Measurements from ENCODE around the gene GPR155.

The GPR155 gene

GRCh38 chr2:174529916-174530315, 43.1 kb upstream of the GPR155 start:
- no peaks in the 10 kb centered on the region for H3K79me2 ChIP-seq (ENCODE audit: insufficient read depth, low read length)
- no peak for DNase-seq
- H3K36me3 ChIP-seq (ENCODE audit: insufficient read depth, low read length): no peaks in the 10 kb centered on the region
- H3K9me3 ChIP-seq (ENCODE audit: insufficient read depth, low read length, severe bottlenecking): no peaks in the 10 kb centered on the region
- no peak overlapping the region for H3K27ac ChIP-seq (ENCODE audit: low read length)
- H3K9ac ChIP-seq (ENCODE audit: low read depth, low read length): no peak overlapping the region
- no peaks in the 10 kb centered on the region for H3K27me3 ChIP-seq (ENCODE audit: insufficient read depth, low read length, poor library complexity)
- no peak overlapping the region for H2AFZ ChIP-seq (ENCODE audit: low read depth, low read length)
- no peak for TF ChIP-seq EZH2 (IDR thresholded peaks at IDR 0.05; ENCODE audit: borderline replicate concordance, low read depth, low read length, severe bottlenecking)
- no peak overlapping the region for H3K4me2 ChIP-seq (ENCODE audit: insufficient read depth, low read length)
- ATAC-seq (ENCODE audit: insufficient read depth, low read depth): no peak
- H3K4me1 ChIP-seq (ENCODE audit: insufficient read depth, low read length): no peaks in the 10 kb centered on the region
- H3K4me3 ChIP-seq (ENCODE audit: low read depth in 1 of 2, low read length in 2 of 2): no peak overlapping the region
- H4K20me1 ChIP-seq (ENCODE audit: insufficient read depth, low read length): no peaks in the 10 kb centered on the region

GRCh38 chr2:174527959-174528358, 41.1 kb upstream of the GPR155 start:
- H3K9me3 ChIP-seq (ENCODE audit: insufficient read depth, low read length, severe bottlenecking): no peaks in the 10 kb centered on the region
- H3K9ac ChIP-seq (ENCODE audit: low read depth, low read length): no peak overlapping the region
- no peak for DNase-seq
- no peak for TF ChIP-seq EZH2 (IDR thresholded peaks at IDR 0.05; ENCODE audit: borderline replicate concordance, low read depth, low read length, severe bottlenecking)
- TF ChIP-seq CTCF (IDR thresholded peaks at IDR 0.05; ENCODE audit: borderline replicate concordance, extremely low read depth, low read length, poor library complexity, severe bottlenecking): no peak
- no peak overlapping the region for H2AFZ ChIP-seq (ENCODE audit: low read depth, low read length)
- H3K4me1 ChIP-seq (ENCODE audit: insufficient read depth, low read length): no peaks in the 10 kb centered on the region
- no peak for ATAC-seq (ENCODE audit: insufficient read depth, low read depth)
- H3K27ac ChIP-seq (ENCODE audit: low read length): no peak overlapping the region
- H3K79me2 ChIP-seq (ENCODE audit: insufficient read depth, low read length): no peaks in the 10 kb centered on the region
- no peak overlapping the region for H3K4me2 ChIP-seq (ENCODE audit: insufficient read depth, low read length)
- no peaks in the 10 kb centered on the region for H4K20me1 ChIP-seq (ENCODE audit: insufficient read depth, low read length)
- H3K27me3 ChIP-seq (ENCODE audit: insufficient read depth, low read length, poor library complexity): no peaks in the 10 kb centered on the region
- no peaks in the 10 kb centered on the region for H3K36me3 ChIP-seq (ENCODE audit: insufficient read depth, low read length)
- H3K4me3 ChIP-seq (ENCODE audit: low read depth in 1 of 2, low read length in 2 of 2): no peak overlapping the region

DNA sequence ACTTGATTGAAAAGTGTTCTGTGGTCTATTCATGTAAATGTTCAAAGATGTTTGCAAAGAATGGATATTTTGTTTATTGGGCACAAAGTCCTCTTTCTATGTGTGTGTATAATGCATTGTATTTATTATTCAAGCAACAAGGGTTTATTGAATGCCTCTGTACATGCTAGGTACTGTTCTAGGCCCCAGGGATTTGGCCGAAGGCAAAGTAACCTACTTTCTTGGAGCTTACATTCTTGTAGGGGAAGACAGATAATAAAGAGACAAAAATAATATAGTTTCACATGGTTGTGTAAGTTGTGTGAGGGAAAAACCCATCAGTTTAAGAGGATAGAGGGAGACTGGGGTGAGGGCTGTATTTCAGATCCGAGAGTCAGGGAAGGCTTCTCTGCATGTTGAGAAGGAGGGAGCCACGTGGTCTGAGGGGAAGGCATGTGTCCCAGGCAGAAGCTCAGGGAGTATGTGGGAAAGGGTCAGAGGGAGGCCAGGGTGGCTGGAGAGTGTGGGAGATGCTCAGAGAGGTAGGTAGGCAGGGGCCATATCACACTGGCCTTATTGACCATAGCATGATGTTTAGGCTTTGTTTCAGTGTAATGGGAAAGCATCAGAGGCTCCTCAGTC, 40.4 kb upstream of the GPR155 start:
- H3K27ac ChIP-seq (ENCODE audit: low read length): no peak overlapping the region
- no peaks in the 10 kb centered on the region for H4K20me1 ChIP-seq (ENCODE audit: insufficient read depth, low read length)
- no peak overlapping the region for H3K4me3 ChIP-seq (ENCODE audit: low read depth in 1 of 2, low read length in 2 of 2)
- H3K79me2 ChIP-seq (ENCODE audit: insufficient read depth, low read length): no peaks in the 10 kb centered on the region
- H3K9me3 ChIP-seq (ENCODE audit: insufficient read depth, low read length, severe bottlenecking): no peaks in the 10 kb centered on the region
- no peaks in the 10 kb centered on the region for H3K27me3 ChIP-seq (ENCODE audit: insufficient read depth, low read length, poor library complexity)
- H3K4me1 ChIP-seq (ENCODE audit: insufficient read depth, low read length): no peaks in the 10 kb centered on the region
- DNase-seq (no peak), ATAC-seq (ENCODE audit: insufficient read depth, low read depth) (no peak)
- H2AFZ ChIP-seq (ENCODE audit: low read depth, low read length): no peak overlapping the region
- H3K36me3 ChIP-seq (ENCODE audit: insufficient read depth, low read length): no peaks in the 10 kb centered on the region
- H3K9ac ChIP-seq (ENCODE audit: low read depth, low read length): no peak overlapping the region
- TF ChIP-seq CTCF (IDR thresholded peaks at IDR 0.05; ENCODE audit: borderline replicate concordance, extremely low read depth, low read length, poor library complexity, severe bottlenecking): no peak
- TF ChIP-seq EZH2 (IDR thresholded peaks at IDR 0.05; ENCODE audit: borderline replicate concordance, low read depth, low read length, severe bottlenecking): no peak
- H3K4me2 ChIP-seq (ENCODE audit: insufficient read depth, low read length): no peak overlapping the region

GRCh38 chr2:174524527-174524926, 37.7 kb upstream of the GPR155 start:
- no peaks in the 10 kb centered on the region for H3K79me2 ChIP-seq (ENCODE audit: insufficient read depth, low read length)
- H3K4me1 ChIP-seq (ENCODE audit: insufficient read depth, low read length): no peaks in the 10 kb centered on the region
- H2AFZ ChIP-seq (ENCODE audit: low read depth, low read length): no peak overlapping the region
- H3K9me3 ChIP-seq (ENCODE audit: insufficient read depth, low read length, severe bottlenecking): no peaks in the 10 kb centered on the region
- ATAC-seq (ENCODE audit: insufficient read depth, low read depth) (no peak), DNase-seq (no peak)
- no peak overlapping the region for H3K4me3 ChIP-seq (ENCODE audit: low read depth in 1 of 2, low read length in 2 of 2)
- TF ChIP-seq EZH2 (IDR thresholded peaks at IDR 0.05; ENCODE audit: borderline replicate concordance, low read depth, low read length, severe bottlenecking) (no peak), CTCF (IDR thresholded peaks at IDR 0.05; ENCODE audit: borderline replicate concordance, extremely low read depth, low read length, poor library complexity, severe bottlenecking) (no peak)
- H3K4me2 ChIP-seq (ENCODE audit: insufficient read depth, low read length): no peak overlapping the region
- H3K36me3 ChIP-seq (ENCODE audit: insufficient read depth, low read length): no peaks in the 10 kb centered on the region
- no peak overlapping the region for H3K27ac ChIP-seq (ENCODE audit: low read length)
- H3K9ac ChIP-seq (ENCODE audit: low read depth, low read length): no peak overlapping the region
- no peaks in the 10 kb centered on the region for H3K27me3 ChIP-seq (ENCODE audit: insufficient read depth, low read length, poor library complexity)
- no peaks in the 10 kb centered on the region for H4K20me1 ChIP-seq (ENCODE audit: insufficient read depth, low read length)

Measured in DND-41 (cell line).